Activated T-cell treated with anti-CD3 and anti-CD28 coated beads, Interleukin-2, amount 50 U/mL, for 4 hours (primary cell): ENCODE data around the gene FAF2. TPM values are rescaled to one million over a fixed set of nuclear protein-coding genes. Genes with fewer than 3 reads are reported as not detected.
A peak's percentile ranks its signal among the peaks of the same experiment; 100 is the strongest.
"Not testable (repeated sequence)": the region's sequence is repeated elsewhere in the genome, so short reads cannot be mapped to it uniquely, and the experiment has no call there.

Source experiments
- ATAC-seq, 2 donors: fragments of 200-7000 bp; cut with Tn5 transposase; one replicate each; pipeline ENCODE4 v1.10.0; 2021
- DNase-seq: peaks from one replicate; pipeline ENCODE4 v3.0.0-alpha.2; 2020
- H3K27me3 Mint-ChIP-seq: one replicate; pipeline ENCODE4 v1.8.0; 2021; ENCODE audit warnings: low read depth, mixed read lengths
- H3K36me3 Mint-ChIP-seq: one replicate; pipeline ENCODE4 v1.8.0; 2022; ENCODE audit warnings: mixed read lengths; ENCODE audit not compliant: insufficient read depth
- H3K4me1 Mint-ChIP-seq: one replicate; pipeline ENCODE4 v1.8.0; 2021; ENCODE audit warnings: low read depth, mixed read lengths
- H3K4me3 Mint-ChIP-seq: one replicate; pipeline ENCODE4 v1.8.0; 2021; ENCODE audit warnings: mild to moderate bottlenecking, moderate library complexity, mixed read lengths
- H3K9me3 Mint-ChIP-seq: one replicate; pipeline ENCODE4 v1.8.0; 2021; ENCODE audit warnings: mixed read lengths
- total RNA-seq, 3 donors: library from RNA; stranded (reverse); gene quantifications; one replicate each; pipeline ENCODE4 v1.2.1, GENCODE V29; 2021

Gene FAF2
- total RNA-seq, 3 donors from 2014 or later = 43.0 to 50.1 (median 43.2) TPM

- Mint-ChIP-seq H3K9me3 (no peaks in the 10 kb centered on the region), H3K27me3 (no peaks in the 10 kb centered on the region), H3K4me1 (peaks cover 28% of the 10 kb centered on the region), H3K36me3 (peaks cover 15% of the 10 kb centered on the region), H3K4me3 (no peak overlapping the region)
- ATAC-seq (no peak), DNase-seq (no peak)
Measured at GRCh38 chr5:176461349-176461748, 13.2 kb downstream of the FAF2 start.

GRCh38 chr5:176463113-176463764, 15.1 kb downstream of the FAF2 start:
- Mint-ChIP-seq H3K4me1 (peaks cover 25% of the 10 kb centered on the region), H3K4me3 (no peak overlapping the region), H3K27me3 (no peaks in the 10 kb centered on the region), H3K9me3 (no peaks in the 10 kb centered on the region), H3K36me3 (peaks cover 19% of the 10 kb centered on the region)
- no peak for ATAC-seq
- no peak for DNase-seq

- Mint-ChIP-seq H3K4me3 (no peak overlapping the region), H3K27me3 (no peaks in the 10 kb centered on the region), H3K36me3 (peaks cover 14% of the 10 kb centered on the region), H3K9me3 (no peaks in the 10 kb centered on the region), H3K4me1 (peaks cover 11% of the 10 kb centered on the region)
- DNase-seq (no peak), ATAC-seq (no peak)
Measured at GRCh38 chr5:176466245-176466871, 18.2 kb downstream of the FAF2 start.

GRCh38 chr5:176469296-176469695, 21.1 kb downstream of the FAF2 start:
- no peak for DNase-seq
- Mint-ChIP-seq H3K9me3 (no peaks in the 10 kb centered on the region), H3K4me1 (peaks cover 8% of the 10 kb centered on the region), H3K36me3 (peaks cover 26% of the 10 kb centered on the region), H3K27me3 (no peaks in the 10 kb centered on the region), H3K4me3 (no peak overlapping the region)
- no peak for ATAC-seq

GRCh38 chr5:176470539-176470938, 22.4 kb downstream of the FAF2 start:
- no peaks in the 10 kb centered on the region for H3K27me3 Mint-ChIP-seq
- ATAC-seq (no peak), DNase-seq (no peak)
- no peaks in the 10 kb centered on the region for H3K9me3 Mint-ChIP-seq
- no peak overlapping the region for H3K4me3 Mint-ChIP-seq
- peaks cover 8% of the 10 kb centered on the region for H3K4me1 Mint-ChIP-seq
- H3K36me3 Mint-ChIP-seq = peaks cover 31% of the 10 kb centered on the region

GRCh38 chr5:176471098-176471497, 22.9 kb downstream of the FAF2 start:
- DNase-seq = no peak
- H3K4me3 Mint-ChIP-seq = no peak overlapping the region
- H3K9me3 Mint-ChIP-seq = no peaks in the 10 kb centered on the region
- no peaks in the 10 kb centered on the region for H3K27me3 Mint-ChIP-seq
- no peak for ATAC-seq
- peaks cover 8% of the 10 kb centered on the region for H3K4me1 Mint-ChIP-seq
- H3K36me3 Mint-ChIP-seq = peaks cover 33% of the 10 kb centered on the region

- H3K4me1 Mint-ChIP-seq = peaks cover 9% of the 10 kb centered on the region
- DNase-seq = no peak
- no peaks in the 10 kb centered on the region for H3K27me3 Mint-ChIP-seq
- no peaks in the 10 kb centered on the region for H3K9me3 Mint-ChIP-seq
- ATAC-seq = no peak
- no peak overlapping the region for H3K4me3 Mint-ChIP-seq
- H3K36me3 Mint-ChIP-seq = peaks cover 28% of the 10 kb centered on the region
Measured at GRCh38 chr5:176473335-176474006, 25.3 kb downstream of the FAF2 start.

- no peak overlapping the region for H3K4me3 Mint-ChIP-seq
- peaks cover 11% of the 10 kb centered on the region for H3K4me1 Mint-ChIP-seq
- no peaks in the 10 kb centered on the region for H3K9me3 Mint-ChIP-seq
- DNase-seq (no peak), ATAC-seq (no peak)
- peaks cover 28% of the 10 kb centered on the region for H3K36me3 Mint-ChIP-seq
- no peaks in the 10 kb centered on the region for H3K27me3 Mint-ChIP-seq
Measured at GRCh38 chr5:176474476-176474875, 26.3 kb downstream of the FAF2 start.

GRCh38 chr5:176481711-176482110, 33.5 kb downstream of the FAF2 start:
- ATAC-seq (no peak), DNase-seq (no peak)
- H3K4me3 Mint-ChIP-seq = no peak overlapping the region
- no peaks in the 10 kb centered on the region for H3K27me3 Mint-ChIP-seq
- H3K9me3 Mint-ChIP-seq = no peaks in the 10 kb centered on the region
- peaks cover 16% of the 10 kb centered on the region for H3K4me1 Mint-ChIP-seq
- peaks cover 12% of the 10 kb centered on the region for H3K36me3 Mint-ChIP-seq

- DNase-seq = no peak
- H3K36me3 Mint-ChIP-seq = peaks cover 24% of the 10 kb centered on the region
- H3K4me3 Mint-ChIP-seq = no peak overlapping the region
Measured at GRCh38 chr5:176485176-176485575, 37.0 kb downstream of the FAF2 start.

GRCh38 chr5:176486189-176486757, 38.1 kb downstream of the FAF2 start:
- DNase-seq = no peak
- H3K27me3 Mint-ChIP-seq = no peaks in the 10 kb centered on the region
- H3K4me3 Mint-ChIP-seq = no peak overlapping the region
- peaks cover 30% of the 10 kb centered on the region for H3K36me3 Mint-ChIP-seq
- H3K4me1 Mint-ChIP-seq = peaks cover 33% of the 10 kb centered on the region
- H3K9me3 Mint-ChIP-seq = no peaks in the 10 kb centered on the region
- no peak for ATAC-seq

More at GRCh38 chr5:176485176-176485575, 37.0 kb downstream of the FAF2 start:
- Mint-ChIP-seq H3K27me3 (no peaks in the 10 kb centered on the region), H3K9me3 (no peaks in the 10 kb centered on the region), H3K4me1 (peaks cover 33% of the 10 kb centered on the region)
- no peak for ATAC-seq

GRCh38 chr5:176487160-176487559, 39.0 kb downstream of the FAF2 start:
- not testable (repeated sequence) for ATAC-seq, DNase-seq, H3K27me3 Mint-ChIP-seq, H3K4me3 Mint-ChIP-seq, H3K9me3 Mint-ChIP-seq
- H3K36me3 Mint-ChIP-seq = peaks cover 37% of the 10 kb centered on the region
- peaks cover 33% of the 10 kb centered on the region for H3K4me1 Mint-ChIP-seq

GRCh38 chr5:176489077-176489476, 40.9 kb downstream of the FAF2 start:
- Mint-ChIP-seq H3K4me3 (peak overlapping the region; percentile 2), H3K27me3 (no peaks in the 10 kb centered on the region), H3K4me1 (peaks cover 30% of the 10 kb centered on the region), H3K36me3 (peaks cover 49% of the 10 kb centered on the region), H3K9me3 (no peaks in the 10 kb centered on the region)
- DNase-seq (no peak), ATAC-seq (no peak)

- no peak overlapping the region for H3K4me3 Mint-ChIP-seq
- peaks cover 51% of the 10 kb centered on the region for H3K36me3 Mint-ChIP-seq
- DNase-seq (no peak), ATAC-seq (no peak)
- H3K27me3 Mint-ChIP-seq = no peaks in the 10 kb centered on the region
- peaks cover 25% of the 10 kb centered on the region for H3K4me1 Mint-ChIP-seq
- H3K9me3 Mint-ChIP-seq = no peaks in the 10 kb centered on the region
Measured at GRCh38 chr5:176490301-176490700, 42.1 kb downstream of the FAF2 start.
